ENCODE results near the gene PPP1R11.
"Not testable (repeated sequence)": the region's sequence is repeated elsewhere in the genome, so short reads cannot be mapped to it uniquely, and the experiment has no call there.

The PPP1R11 gene

GRCh38 chr6:30097902-30098768 is 31.1 kb downstream of the PPP1R11 start:
- no peak for DNase-seq (ENCODE audit: low read depth)

GRCh38 chr6:30100154-30100553 is 33.2 kb downstream of the PPP1R11 start:
- DNase-seq (ENCODE audit: low read depth) = no peak

DNA sequence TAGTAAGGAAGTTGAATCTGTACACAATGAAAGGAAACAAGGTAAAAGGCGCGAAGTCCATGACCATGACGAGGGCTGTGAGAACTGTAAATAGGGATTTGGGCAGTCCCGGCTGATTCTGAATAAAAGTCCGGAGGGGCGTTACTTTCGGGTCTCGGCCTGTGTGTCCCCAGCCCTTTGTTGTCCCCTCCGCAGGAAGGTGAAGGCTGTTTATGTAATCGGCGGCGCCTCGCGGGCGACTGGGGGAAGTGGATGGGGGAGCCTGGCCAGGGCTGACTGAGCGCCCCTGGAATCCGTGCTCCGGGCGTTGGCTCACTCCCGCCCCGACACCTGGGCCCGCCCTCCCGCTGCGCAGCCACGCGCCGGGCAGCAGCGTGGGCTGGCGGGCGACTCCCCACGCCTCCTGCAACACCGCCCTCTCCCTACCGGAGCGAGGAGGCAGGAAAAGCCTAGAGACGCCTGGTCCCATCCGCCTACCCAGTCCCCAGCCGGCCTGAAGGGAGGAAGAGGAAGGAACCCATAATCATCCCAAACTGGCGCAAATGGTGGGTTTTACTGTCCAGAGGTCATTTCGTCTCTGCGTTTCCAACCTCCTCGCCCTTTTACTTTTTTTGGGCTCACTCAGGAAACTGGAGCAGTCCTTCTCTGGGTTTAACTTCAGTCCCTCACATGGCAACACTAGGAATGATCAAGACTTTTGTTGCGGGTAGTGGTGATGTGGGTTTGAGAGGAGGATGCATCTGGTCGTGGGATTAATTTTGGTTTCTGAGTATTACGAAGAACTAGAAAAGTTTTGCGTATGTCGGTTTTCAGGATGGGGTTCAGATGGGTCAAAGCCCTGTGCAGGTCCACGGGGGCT is 33.8 kb downstream of the PPP1R11 start:
- DNase-seq (ENCODE audit: low read depth) = no peak

DNA sequence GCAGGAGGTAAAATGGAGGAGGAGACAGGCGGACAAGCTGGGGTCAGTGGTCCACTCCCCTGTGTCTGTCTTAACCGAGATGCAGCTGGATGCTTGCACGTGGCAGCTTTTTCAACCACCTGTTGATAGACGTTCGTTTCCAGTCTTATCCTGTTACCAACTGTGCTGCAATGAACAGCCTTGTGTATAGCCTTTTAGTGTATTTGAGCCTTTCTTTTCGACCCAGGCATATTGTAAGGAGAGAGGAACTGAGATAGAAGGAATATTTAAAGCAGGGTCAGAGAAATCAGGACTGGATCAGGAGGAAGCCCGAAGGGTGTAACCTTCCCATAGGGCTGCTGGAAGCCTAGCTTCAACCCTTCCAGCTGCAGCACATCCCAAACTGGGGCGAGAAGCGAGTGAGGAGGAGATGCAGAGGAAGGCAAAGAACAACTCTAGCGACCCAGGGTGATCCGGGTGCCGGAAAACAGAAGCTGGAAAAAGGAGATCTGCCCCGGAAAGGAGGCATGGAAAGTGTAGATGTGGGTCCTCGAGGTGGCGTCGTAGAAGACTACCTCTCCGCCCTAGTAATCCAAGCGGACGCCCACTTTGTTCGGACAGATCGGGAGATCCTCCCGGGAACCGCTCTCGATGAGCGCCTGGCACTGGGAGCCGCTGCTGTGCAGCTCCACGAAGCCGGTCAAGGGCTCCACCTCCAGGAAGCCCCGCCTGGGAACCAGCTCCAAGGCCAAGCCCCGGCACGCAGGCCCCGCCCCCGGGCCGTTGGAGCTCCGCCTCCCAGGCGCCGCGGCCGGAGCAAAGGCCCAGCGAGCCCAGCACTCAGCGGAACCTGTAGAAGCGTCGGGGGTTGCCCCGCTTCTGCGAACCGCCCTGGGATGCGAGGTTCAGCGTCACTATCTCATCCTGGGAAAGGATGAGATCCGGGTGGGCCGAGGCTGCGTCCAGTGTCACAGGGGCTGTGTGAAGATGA is 34.7 kb downstream of the PPP1R11 start:
- DNase-seq (ENCODE audit: low read depth) = peak; percentile 41

GRCh38 chr6:30102414-30102969 is 35.5 kb downstream of the PPP1R11 start:
- no peak for DNase-seq (ENCODE audit: low read depth)

DNA sequence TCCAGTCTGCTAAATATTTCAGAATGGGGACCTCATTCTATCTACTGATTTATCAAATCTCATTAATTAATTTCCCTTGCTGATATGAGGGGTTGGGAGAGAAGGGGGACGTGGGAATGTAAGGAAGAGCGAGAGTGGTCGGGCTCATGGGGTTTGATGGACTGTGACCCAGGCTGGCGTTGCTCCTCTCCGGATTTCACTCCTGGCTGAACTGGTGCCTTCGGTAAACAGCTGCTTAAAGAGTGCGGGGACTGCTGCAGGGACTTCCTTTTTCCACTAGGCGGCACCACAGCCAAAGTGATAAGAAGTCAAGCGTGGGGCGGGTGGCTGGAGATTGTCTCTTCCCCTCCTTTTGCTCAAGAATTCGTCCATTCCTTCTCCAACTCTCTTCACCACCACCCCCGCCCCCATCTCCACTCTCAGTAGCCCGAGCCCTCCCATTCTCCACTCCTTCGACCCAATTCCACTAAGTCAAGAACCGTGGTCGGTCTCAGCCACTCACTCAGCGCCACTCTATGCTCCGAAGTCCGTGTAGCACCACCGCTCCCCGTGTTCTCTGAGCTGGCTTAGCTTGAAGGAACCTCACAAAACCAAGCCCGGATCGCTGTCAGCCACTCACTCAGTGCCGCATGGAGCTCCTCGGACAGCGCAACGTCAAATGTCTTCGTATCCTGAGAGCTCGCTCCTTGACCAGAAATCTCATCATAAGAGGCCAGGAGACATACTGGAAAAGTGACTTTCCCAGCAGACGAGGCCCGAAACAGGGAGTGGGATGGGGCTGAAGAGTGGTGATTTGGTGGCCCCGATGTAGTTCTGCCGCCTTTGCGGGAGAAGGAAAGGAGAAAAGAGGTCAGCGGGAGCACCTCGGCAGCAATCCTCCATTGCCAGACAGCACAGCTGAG is 36.2 kb downstream of the PPP1R11 start:
- peak; percentile 76 for DNase-seq (ENCODE audit: low read depth)

GRCh38 chr6:30103872-30104179 is 36.8 kb downstream of the PPP1R11 start:
- DNase-seq (ENCODE audit: low read depth) = no peak

DNA sequence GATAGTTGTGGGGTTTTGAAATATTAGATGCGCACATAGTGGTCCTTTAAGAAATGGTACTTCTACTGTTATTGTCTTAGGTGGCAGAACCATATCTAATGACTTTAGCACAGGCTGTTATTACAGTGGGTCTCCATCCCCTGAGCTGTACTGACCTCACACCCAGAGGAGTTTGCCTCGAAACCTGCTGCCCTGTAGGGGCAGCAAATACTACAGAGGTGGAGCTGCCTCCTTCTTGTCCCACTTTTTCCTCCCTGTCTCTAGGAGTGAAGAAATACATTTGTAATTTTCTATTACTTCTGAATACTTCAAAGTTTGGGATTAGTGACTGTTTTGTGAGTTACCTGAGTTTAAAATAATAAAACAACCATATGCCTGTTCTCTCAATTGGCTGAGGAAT is 37.7 kb downstream of the PPP1R11 start:
- no peak for DNase-seq (ENCODE audit: low read depth)

DNA sequence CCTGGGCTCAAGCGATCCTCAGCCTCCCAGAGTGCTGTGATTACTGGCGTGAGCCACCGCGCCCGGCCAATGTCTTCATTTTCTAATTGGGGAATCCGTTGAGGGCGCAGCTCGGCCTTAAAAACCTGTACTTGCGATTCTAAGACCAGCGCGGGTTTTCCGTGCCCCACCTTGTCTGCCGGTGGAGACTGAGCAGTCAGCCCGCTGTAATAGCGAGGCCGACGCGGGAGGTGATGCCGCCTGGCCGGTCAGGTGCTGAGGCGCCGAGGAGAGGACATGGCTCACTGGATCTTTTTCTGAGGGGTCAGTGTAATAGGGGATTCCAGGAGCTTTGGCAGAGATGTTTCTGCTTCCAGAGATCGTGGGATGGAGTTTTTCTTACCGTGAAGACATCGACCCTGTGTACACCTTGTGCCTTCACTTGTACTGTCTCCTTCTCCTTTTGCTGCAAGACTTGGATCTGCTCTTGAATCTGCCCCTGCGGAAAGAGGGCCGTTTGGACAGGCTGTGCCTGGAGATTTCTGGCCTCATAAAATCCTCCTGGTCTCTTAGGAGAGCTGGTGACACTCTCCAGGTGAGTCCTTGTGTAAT is 44.4 kb downstream of the PPP1R11 start:
- no peak for DNase-seq (ENCODE audit: low read depth)

DNA sequence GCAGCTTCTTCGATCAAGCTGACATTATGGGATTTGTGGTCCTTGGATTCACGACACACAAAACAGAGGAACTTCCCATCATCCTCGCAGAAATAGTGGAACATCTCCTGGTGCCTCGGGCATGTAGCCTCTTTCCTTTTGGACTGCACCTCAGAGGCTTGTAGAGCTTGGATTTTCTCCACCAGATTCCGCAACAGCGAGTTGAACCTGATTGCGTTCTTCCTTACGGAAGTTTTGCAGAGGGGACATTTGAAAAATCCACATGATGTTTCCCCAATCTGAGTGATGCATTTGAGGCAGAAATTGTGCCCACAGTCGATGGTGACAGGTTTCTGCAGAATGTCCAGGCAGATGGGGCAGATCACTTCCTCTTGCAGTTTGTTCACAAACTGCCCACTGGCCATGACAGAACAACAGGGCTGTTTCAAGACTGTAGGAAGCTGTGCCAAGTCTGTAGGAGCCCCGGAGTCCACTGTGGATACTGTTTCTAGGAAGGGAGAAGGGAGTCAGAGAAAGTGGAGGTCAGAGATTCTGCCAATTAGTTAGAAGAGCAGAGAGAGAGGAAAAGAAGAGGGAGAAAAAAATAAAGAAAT is 45.5 kb downstream of the PPP1R11 start:
- DNase-seq (ENCODE audit: low read depth) = no peak

DNA sequence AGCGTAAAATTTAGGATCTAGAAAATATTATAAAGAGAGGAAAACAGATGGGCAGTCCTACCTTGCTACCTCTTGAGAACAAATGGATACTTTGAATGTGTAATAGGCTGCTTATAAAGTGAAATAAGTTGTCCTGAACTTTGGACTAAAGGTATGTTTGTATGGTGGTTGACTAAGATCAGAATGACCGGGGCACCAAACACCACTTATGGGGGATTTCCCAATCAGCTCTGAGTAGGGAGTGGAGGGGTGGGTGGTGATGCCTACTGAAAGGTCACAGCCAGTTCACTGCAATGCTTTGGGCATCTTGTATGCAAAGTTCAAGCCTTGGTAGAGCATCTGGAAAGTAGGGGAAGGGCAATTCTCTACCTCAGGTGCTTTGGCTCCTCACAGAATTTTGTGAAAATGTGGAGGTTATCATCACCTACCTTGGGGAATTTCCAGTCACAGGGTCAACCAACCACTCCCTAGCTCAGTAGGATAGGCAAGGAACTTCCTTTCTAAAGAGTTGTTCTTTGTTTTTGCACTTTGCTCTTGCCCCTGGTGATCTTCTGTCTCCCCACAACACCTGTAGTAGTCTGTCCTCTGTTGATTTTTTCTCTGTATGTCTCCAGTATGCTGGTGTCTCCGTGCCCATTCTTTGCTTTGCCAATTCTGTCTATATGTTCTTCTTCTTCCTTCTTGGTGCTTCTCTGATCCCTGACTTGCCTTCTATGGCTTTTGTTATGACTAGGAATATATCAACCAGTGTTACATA is 46.2 kb downstream of the PPP1R11 start, which contains the start of gene TRIM31:
TSS of gene TRIM31 (minus strand) at position 88 of the 757 bp plus-strand sequence. CDS start 285 bp downstream, outside the sequence.
- no peak for DNase-seq (ENCODE audit: low read depth)

GRCh38 chr6:30113841-30114240 is 46.8 kb downstream of the PPP1R11 start:
- no peak for DNase-seq (ENCODE audit: low read depth)

DNA sequence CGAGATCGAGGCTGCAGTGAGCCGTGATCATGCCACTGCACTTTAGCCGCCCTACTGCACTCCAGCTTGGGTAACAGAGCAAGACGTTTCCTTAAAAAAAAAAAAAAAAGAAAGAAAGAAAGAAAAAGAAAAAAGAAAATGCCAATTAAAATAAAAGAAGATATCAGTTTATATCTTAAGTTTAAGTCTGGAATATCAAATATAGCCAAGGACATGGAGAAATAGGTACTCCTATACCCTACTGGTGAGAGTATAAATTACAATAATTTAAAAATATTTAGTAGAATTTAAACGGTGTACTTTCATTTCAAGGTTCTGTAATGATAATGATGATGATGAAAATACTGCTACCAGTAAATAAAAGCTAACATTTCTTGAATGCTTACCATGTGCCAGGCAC is 49.7 kb downstream of the PPP1R11 start:
- no peak for DNase-seq (ENCODE audit: low read depth)

DNA sequence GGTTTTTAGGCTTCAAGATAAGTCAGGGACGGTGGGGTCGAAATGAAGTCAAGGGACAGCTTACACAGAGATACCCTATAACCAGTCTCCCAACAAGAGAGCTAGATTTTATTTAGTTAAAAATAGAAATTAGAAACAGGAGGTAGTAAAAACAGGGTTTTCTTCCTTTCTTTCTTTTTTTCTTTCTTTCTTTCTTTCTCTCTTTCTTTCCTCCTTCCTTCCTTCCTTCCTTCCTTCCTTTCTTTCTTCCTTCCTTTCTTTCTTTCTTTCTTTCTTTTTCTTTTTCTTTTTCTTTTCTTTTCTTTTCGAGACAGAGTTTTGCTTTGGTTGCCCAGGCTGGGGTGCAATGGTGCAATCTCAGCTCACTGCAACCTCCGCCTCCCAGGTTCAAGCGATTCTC is 51.7 kb downstream of the PPP1R11 start:
- not testable (repeated sequence) for DNase-seq (ENCODE audit: low read depth)

Measured in stimulated activated CD4-positive, alpha-beta T cell treated with anti-CD3 and anti-CD28 coated beads, Interleukin-2, amount 100 ng/mL, for 4 hours (primary cell).